HUDEP-2 (cell line): ENCODE results near the gene SIRT7.

ENCODE experiments used
- DNase-seq, 76 experiments: peaks; one replicate each; lab custom pipeline; 2025; ENCODE audit not compliant: unreplicated experiment in 76 of 76; lab: John Stamatoyannopoulos, UW

The SIRT7 gene

GRCh38 chr17:81955058-81955681, 37.2 kb upstream of the SIRT7 start:
- DNase-seq = no peak

- no peak for DNase-seq
Observed at GRCh38 chr17:81954131-81955057, 36.4 kb upstream of the SIRT7 start.

- DNase-seq = peak in 16 of 76 experiments; percentile 5 to 62 (median 20)
Observed at GRCh38 chr17:81953443-81953842, 35.5 kb upstream of the SIRT7 start.

GRCh38 chr17:81952792-81953228, 34.8 kb upstream of the SIRT7 start:
- DNase-seq = no peak

- no peak for DNase-seq
Observed at GRCh38 chr17:81951785-81952684, 34.1 kb upstream of the SIRT7 start.

- no peak for DNase-seq
Observed at GRCh38 chr17:81950501-81950900, 32.5 kb upstream of the SIRT7 start.

- no peak for DNase-seq
Observed at GRCh38 chr17:81948635-81949378, 30.8 kb upstream of the SIRT7 start.

- no peak for DNase-seq
Observed at GRCh38 chr17:81947189-81947588, 29.2 kb upstream of the SIRT7 start, which contains the start of gene MYADML2. Gene MYADML2 (minus strand): TSS chr17:81947233. CDS start chr17:81941741, 5,492 bp downstream.

- DNase-seq = no peak
Observed at GRCh38 chr17:81944858-81945257, 26.9 kb upstream of the SIRT7 start.

- DNase-seq = no peak
Observed at GRCh38 chr17:81942167-81942553, 24.2 kb upstream of the SIRT7 start.

GRCh38 chr17:81941484-81942166, 23.6 kb upstream of the SIRT7 start:
- DNase-seq = no peak

GRCh38 chr17:81940538-81941483, 22.8 kb upstream of the SIRT7 start:
- no peak for DNase-seq

GRCh38 chr17:81939881-81940385, 22.0 kb upstream of the SIRT7 start:
- no peak for DNase-seq

GRCh38 chr17:81939218-81939617, 21.2 kb upstream of the SIRT7 start:
- DNase-seq = no peak

- DNase-seq = no peak
Observed at GRCh38 chr17:81935709-81936084, 17.7 kb upstream of the SIRT7 start.

- no peak for DNase-seq
Observed at GRCh38 chr17:81934850-81935708, 17.1 kb upstream of the SIRT7 start.

GRCh38 chr17:81934098-81934757, 16.3 kb upstream of the SIRT7 start:
- no peak for DNase-seq
